ENCODE data around the gene CUEDC1.

DNA sequence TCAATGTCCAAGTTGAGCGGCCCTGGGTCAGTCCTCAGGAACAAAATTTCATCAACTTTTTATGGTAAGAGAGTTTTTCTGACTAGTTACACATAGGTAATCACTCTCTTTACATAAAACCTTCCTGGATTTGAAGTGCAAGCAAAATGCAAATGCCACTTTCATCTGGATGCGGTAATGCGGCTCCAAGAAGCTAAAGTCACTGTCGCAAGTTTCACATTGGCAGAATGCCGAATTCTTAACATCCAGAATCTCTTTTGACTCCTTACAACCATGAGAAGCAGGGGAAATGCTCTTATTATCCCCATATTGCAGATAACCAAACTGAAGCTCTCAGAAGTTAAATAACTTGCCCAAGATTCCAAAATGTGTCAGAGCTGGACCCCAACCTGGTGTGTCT is 135.3 kb downstream of the CUEDC1 start:
- TF ChIP-seq, protein P1, sequence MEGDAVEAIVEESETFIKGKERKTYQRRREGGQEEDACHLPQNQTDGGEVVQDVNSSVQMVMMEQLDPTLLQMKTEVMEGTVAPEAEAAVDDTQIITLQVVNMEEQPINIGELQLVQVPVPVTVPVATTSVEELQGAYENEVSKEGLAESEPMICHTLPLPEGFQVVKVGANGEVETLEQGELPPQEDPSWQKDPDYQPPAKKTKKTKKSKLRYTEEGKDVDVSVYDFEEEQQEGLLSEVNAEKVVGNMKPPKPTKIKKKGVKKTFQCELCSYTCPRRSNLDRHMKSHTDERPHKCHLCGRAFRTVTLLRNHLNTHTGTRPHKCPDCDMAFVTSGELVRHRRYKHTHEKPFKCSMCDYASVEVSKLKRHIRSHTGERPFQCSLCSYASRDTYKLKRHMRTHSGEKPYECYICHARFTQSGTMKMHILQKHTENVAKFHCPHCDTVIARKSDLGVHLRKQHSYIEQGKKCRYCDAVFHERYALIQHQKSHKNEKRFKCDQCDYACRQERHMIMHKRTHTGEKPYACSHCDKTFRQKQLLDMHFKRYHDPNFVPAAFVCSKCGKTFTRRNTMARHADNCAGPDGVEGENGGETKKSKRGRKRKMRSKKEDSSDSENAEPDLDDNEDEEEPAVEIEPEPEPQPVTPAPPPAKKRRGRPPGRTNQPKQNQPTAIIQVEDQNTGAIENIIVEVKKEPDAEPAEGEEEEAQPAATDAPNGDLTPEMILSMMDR (IDR thresholded peaks at IDR 0.05): no peak
- TF ChIP-seq POLR2AphosphoS5 (IDR thresholded peaks at IDR 0.05) (no peak), POLR2A (IDR thresholded peaks at IDR 0.05; ENCODE audit: low read depth) (no peak), EP300 (IDR thresholded peaks at IDR 0.05) (no peak)
